KMS-11 (cell line): Measurements from ENCODE around the gene NCK2.

Source experiments
- H2AFZ ChIP-seq: fragments of 200-600 bp; sonication (generic); 2 replicates; pipeline ENCODE4 v1.6.1; 2016; ENCODE audit warnings: antibody characterized with exemption, mixed run types, low read depth
- H3K27ac ChIP-seq: fragments of 200-600 bp; sonication (generic); 2 replicates; pipeline ENCODE4 v1.6.1; 2016; ENCODE audit warnings: mild to moderate bottlenecking, mixed run types
- H3K27me3 ChIP-seq: fragments of 200-600 bp; sonication (generic); 2 replicates; pipeline ENCODE4 v1.6.1; 2017; ENCODE audit warnings: mild to moderate bottlenecking, low read depth, mixed run types, moderate library complexity; ENCODE audit not compliant: insufficient read depth
- H3K36me3 ChIP-seq: fragments of 200-600 bp; sonication (generic); 2 replicates; pipeline ENCODE4 v1.6.1; 2017; ENCODE audit warnings: mild to moderate bottlenecking, mixed run types; ENCODE audit not compliant: insufficient read depth
- H3K4me1 ChIP-seq: fragments of 200-600 bp; sonication (generic); 2 replicates; pipeline ENCODE4 v1.6.1; 2016; ENCODE audit warnings: mild to moderate bottlenecking, low read depth, mixed run types; ENCODE audit not compliant: poor library complexity, severe bottlenecking
- H3K4me2 ChIP-seq: fragments of 200-600 bp; sonication (generic); 2 replicates; pipeline ENCODE4 v1.7.0; 2016; ENCODE audit warnings: mild to moderate bottlenecking, mixed run types
- H3K4me3 ChIP-seq: fragments of 200-600 bp; sonication (generic); IDR thresholded peaks from 2 replicates; pipeline ENCODE4 v1.6.1; 2017; ENCODE audit warnings: low read depth, low read length, mixed read lengths; ENCODE audit not compliant: insufficient read depth
- H3K79me2 ChIP-seq: fragments of 200-600 bp; sonication (generic); 2 replicates; pipeline ENCODE4 v1.6.1; 2016; ENCODE audit warnings: low read depth, mixed run types; ENCODE audit not compliant: insufficient read depth
- H3K9ac ChIP-seq: fragments of 200-600 bp; sonication (generic); 2 replicates; pipeline ENCODE4 v1.6.1; 2016; ENCODE audit warnings: mild to moderate bottlenecking, mixed run types
- H4K20me1 ChIP-seq: fragments of 200-600 bp; sonication (generic); 2 replicates; pipeline ENCODE4 v1.6.1; 2016; ENCODE audit warnings: mild to moderate bottlenecking, mixed run types; ENCODE audit not compliant: insufficient read depth
- CTCF ChIP-seq: fragments of 200-600 bp; sonication (generic); conservative IDR thresholded peaks from 2 replicates; pipeline ENCODE4 v1.6.1; 2017; ENCODE audit warnings: low read depth, mild to moderate bottlenecking, antibody characterized with exemption, low read length, moderate library complexity, mixed read lengths

Gene NCK2

GRCh38 chr2:105909215-105909614 is 164.5 kb downstream of the NCK2 start:
- no peak overlapping the region for H2AFZ ChIP-seq
- H3K4me3 ChIP-seq, result no peak overlapping the region
- no peak overlapping the region for H3K27ac ChIP-seq
- H4K20me1 ChIP-seq, result no peaks in the 10 kb centered on the region
- no peaks in the 10 kb centered on the region for H3K27me3 ChIP-seq
- no peak overlapping the region for H3K9ac ChIP-seq
- H3K79me2 ChIP-seq, result no peaks in the 10 kb centered on the region
- H3K4me1 ChIP-seq, result no peaks in the 10 kb centered on the region
- TF ChIP-seq CTCF, result no peak
- H3K36me3 ChIP-seq, result no peaks in the 10 kb centered on the region
- no peak overlapping the region for H3K4me2 ChIP-seq

- no peak for TF ChIP-seq CTCF
- Histone ChIP-seq H3K4me3 (no peak overlapping the region), H4K20me1 (no peaks in the 10 kb centered on the region), H3K27me3 (no peaks in the 10 kb centered on the region), H3K9ac (no peak overlapping the region), H2AFZ (no peak overlapping the region), H3K4me1 (no peaks in the 10 kb centered on the region), H3K79me2 (no peaks in the 10 kb centered on the region), H3K36me3 (no peaks in the 10 kb centered on the region), H3K27ac (no peak overlapping the region), H3K4me2 (no peak overlapping the region)
These were observed 166.0 kb downstream of the NCK2 start for GRCh38 chr2:105910497-105911238.

GRCh38 chr2:105911425-105911824 is 166.7 kb downstream of the NCK2 start:
- H3K9ac ChIP-seq, result no peak overlapping the region
- H4K20me1 ChIP-seq, result no peaks in the 10 kb centered on the region
- H3K4me3 ChIP-seq, result no peak overlapping the region
- no peaks in the 10 kb centered on the region for H3K4me1 ChIP-seq
- no peak overlapping the region for H2AFZ ChIP-seq
- no peak overlapping the region for H3K27ac ChIP-seq
- TF ChIP-seq CTCF, result no peak
- no peaks in the 10 kb centered on the region for H3K79me2 ChIP-seq
- H3K27me3 ChIP-seq, result no peaks in the 10 kb centered on the region
- no peaks in the 10 kb centered on the region for H3K36me3 ChIP-seq
- no peak overlapping the region for H3K4me2 ChIP-seq

- Histone ChIP-seq H2AFZ (no peak overlapping the region), H3K4me2 (no peak overlapping the region), H3K4me1 (no peaks in the 10 kb centered on the region), H3K36me3 (no peaks in the 10 kb centered on the region), H4K20me1 (no peaks in the 10 kb centered on the region), H3K27ac (no peak overlapping the region), H3K4me3 (no peak overlapping the region), H3K27me3 (no peaks in the 10 kb centered on the region), H3K79me2 (no peaks in the 10 kb centered on the region), H3K9ac (no peak overlapping the region)
- no peak for TF ChIP-seq CTCF
These were observed 167.4 kb downstream of the NCK2 start for GRCh38 chr2:105912081-105912480.
